H9 (cell line): Measurements from ENCODE around the gene KIR3DL2. TPM values are rescaled to one million over a fixed set of nuclear protein-coding genes. Genes with fewer than 3 reads are reported as not detected.
A peak's percentile ranks its signal among the peaks of the same experiment; 100 is the strongest.

Experiments used
- DNase-seq: peaks from one replicate; pipeline ENCODE4 v3.0.0-alpha.2; 2017
- H2AFZ ChIP-seq: one replicate; pipeline ENCODE4 v1.6.1; 2013; ENCODE audit warnings: mild to moderate bottlenecking, low read length, control low read depth, moderate library complexity
- H2AK5ac ChIP-seq: 2 replicates; pipeline ENCODE4 v1.6.1; 2013; ENCODE audit warnings: low read length, control low read depth, mixed read lengths; ENCODE audit not compliant: insufficient read length
- H2BK120ac ChIP-seq: one replicate; pipeline ENCODE4 v1.6.1; 2013; ENCODE audit warnings: low read depth, mild to moderate bottlenecking, low read length, control low read depth, inconsistent platforms; ENCODE audit not compliant: poor library complexity, severe bottlenecking
- H2BK12ac ChIP-seq: 2 replicates; pipeline ENCODE4 v1.6.1; 2013; ENCODE audit warnings: low read length, control low read depth, mixed read lengths, low read depth; ENCODE audit not compliant: insufficient read length
- H2BK15ac ChIP-seq: 2 replicates; pipeline ENCODE4 v1.6.1; 2013; ENCODE audit warnings: low read depth, low read length, control low read depth
- H2BK20ac ChIP-seq: one replicate; pipeline ENCODE4 v1.6.1; 2013; ENCODE audit warnings: low read depth, mild to moderate bottlenecking, low read length, control low read depth, inconsistent platforms; ENCODE audit not compliant: poor library complexity, severe bottlenecking
- H2BK5ac ChIP-seq: 2 replicates; pipeline ENCODE4 v1.6.1; 2013; ENCODE audit warnings: low read length, control low read depth, mixed read lengths; ENCODE audit not compliant: insufficient read length
- H3K14ac ChIP-seq: 2 replicates; pipeline ENCODE4 v1.6.1; 2013; ENCODE audit warnings: low read length, control low read depth; ENCODE audit not compliant: insufficient read depth
- H3K18ac ChIP-seq: 2 replicates; pipeline ENCODE4 v1.6.1; 2013; ENCODE audit warnings: low read depth, mild to moderate bottlenecking, mixed read lengths, low read length, control low read depth; ENCODE audit not compliant: insufficient read length
- H3K23ac ChIP-seq: 2 replicates; pipeline ENCODE4 v1.6.1; 2013; ENCODE audit warnings: low read length, control low read depth, mixed read lengths, low read depth; ENCODE audit not compliant: insufficient read length
- H3K23me2 ChIP-seq: 2 replicates; pipeline ENCODE4 v1.6.1; 2013; ENCODE audit warnings: low read depth, mild to moderate bottlenecking, mixed read lengths, low read length, control low read depth; ENCODE audit not compliant: insufficient read length, poor library complexity, severe bottlenecking
- H3K27ac ChIP-seq: 2 replicates; pipeline ENCODE4 v1.5.1; 2013; ENCODE audit warnings: low read length, control low read depth, mixed read lengths, low read depth; ENCODE audit not compliant: insufficient read length
- H3K27me3 ChIP-seq: 2 replicates; pipeline ENCODE4 v1.6.1; 2013; ENCODE audit warnings: low read length, control low read depth, inconsistent platforms; ENCODE audit not compliant: insufficient read depth
- H3K4ac ChIP-seq: 2 replicates; pipeline ENCODE4 v1.6.1; 2013; ENCODE audit warnings: low read depth, mild to moderate bottlenecking, control low read depth, inconsistent platforms, low read length, moderate library complexity
- H3K4me1 ChIP-seq: 2 replicates; pipeline ENCODE4 v1.6.1; 2013; ENCODE audit warnings: low read length, control low read depth, inconsistent platforms; ENCODE audit not compliant: insufficient read depth
- H3K4me2 ChIP-seq: 2 replicates; pipeline ENCODE4 v1.6.1; 2013; ENCODE audit warnings: low read length, control low read depth, mixed read lengths; ENCODE audit not compliant: insufficient read length, insufficient read depth
- H3K56ac ChIP-seq: 2 replicates; pipeline ENCODE4 v1.6.1; 2013; ENCODE audit warnings: low read depth, mild to moderate bottlenecking, mixed read lengths, low read length, control low read depth; ENCODE audit not compliant: insufficient read length
- H3K79me1 ChIP-seq: 2 replicates; pipeline ENCODE4 v1.6.1; 2013; ENCODE audit warnings: low read depth, mild to moderate bottlenecking, moderate library complexity, low read length, control low read depth, inconsistent platforms; ENCODE audit not compliant: insufficient read depth, poor library complexity, severe bottlenecking
- H3K79me2 ChIP-seq: 2 replicates; pipeline ENCODE4 v1.6.1; 2013; ENCODE audit warnings: low read length, control low read depth, inconsistent platforms; ENCODE audit not compliant: insufficient read depth
- H3K9ac ChIP-seq: 2 replicates; pipeline ENCODE4 v1.6.1; 2013; ENCODE audit warnings: low read length, control low read depth, mixed read lengths; ENCODE audit not compliant: insufficient read length; ENCODE audit errors: extremely low read depth
- H3K9me3 ChIP-seq: one replicate; pipeline ENCODE4 v1.6.1; 2013; ENCODE audit warnings: low read depth, low read length, inconsistent platforms; ENCODE audit not compliant: control insufficient read depth
- H3T11ph ChIP-seq: one replicate; pipeline ENCODE4 v1.6.1; 2013; ENCODE audit warnings: mild to moderate bottlenecking, low read length, control low read depth, inconsistent platforms
- H4K20me1 ChIP-seq: one replicate; pipeline ENCODE4 v1.6.1; 2013; ENCODE audit not compliant: control insufficient read depth, insufficient read length, insufficient read depth
- H4K5ac ChIP-seq: 2 replicates; pipeline ENCODE4 v1.6.1; 2013; ENCODE audit warnings: low read depth, mild to moderate bottlenecking, mixed read lengths, low read length, control low read depth; ENCODE audit not compliant: insufficient read length
- H4K8ac ChIP-seq: replicated peaks from 2 replicates; pipeline ENCODE4 v1.6.1; 2013; ENCODE audit warnings: low read length, control low read depth, mixed read lengths, low read depth; ENCODE audit not compliant: insufficient read length
- H4K91ac ChIP-seq: 2 replicates; pipeline ENCODE4 v1.6.1; 2013; ENCODE audit warnings: low read depth, mild to moderate bottlenecking, moderate library complexity, mixed read lengths, low read length, control low read depth; ENCODE audit not compliant: insufficient read length
- H3K27ac Mint-ChIP-seq, 3 experiments: 2 replicates in 2 of 3; 3 replicates in 1 of 3; pipeline ENCODE4 v1.8.0; 2020 to 2021; ENCODE audit warnings: mixed read lengths in 3 of 3, mild to moderate bottlenecking in 1 of 3, moderate library complexity in 1 of 3
- H3K27me3 Mint-ChIP-seq: 2 replicates; pipeline ENCODE4 v1.8.0; 2021; ENCODE audit warnings: low read depth, mild to moderate bottlenecking, moderate library complexity, mixed read lengths
- H3K36me3 Mint-ChIP-seq, 3 experiments: 2 replicates in 2 of 3; 3 replicates in 1 of 3; pipeline ENCODE4 v1.8.0; 2020 to 2021; ENCODE audit warnings: low read depth in 3 of 3, mixed read lengths in 3 of 3; ENCODE audit not compliant: insufficient read depth in 1 of 3
- H3K4me1 Mint-ChIP-seq, 2 experiments: 2 replicates each; pipeline ENCODE4 v1.8.0; 2020; ENCODE audit warnings: mixed read lengths in 2 of 2
- H3K4me3 Mint-ChIP-seq, 2 experiments: 2 replicates in 1 of 2; 3 replicates in 1 of 2; pipeline ENCODE4 v1.8.0; 2020 to 2021; ENCODE audit warnings: mild to moderate bottlenecking in 2 of 2, mixed read lengths in 2 of 2, moderate library complexity in 1 of 2
- H3K9me3 Mint-ChIP-seq, 2 experiments: 2 replicates in 1 of 2; 3 replicates in 1 of 2; pipeline ENCODE4 v1.8.0; 2020; ENCODE audit warnings: mild to moderate bottlenecking in 2 of 2, mixed read lengths in 2 of 2, moderate library complexity in 1 of 2
- CTCF ChIP-seq: fragments of 200-600 bp; sonication (generic); conservative IDR thresholded peaks from 3 replicates; pipeline ENCODE4 v1.8.0; 2021; ENCODE audit warnings: antibody characterized with exemption, mild to moderate bottlenecking
- WGBS: extraction: QIAGEN DNeasy Blood & Tissue Kit; methylation state at CpG from one replicate; pipeline ENCODE4 v1.1.7; 2013; ENCODE audit warnings: missing lambda C conversion rate, low lambda C conversion rate, mixed read lengths; ENCODE audit not compliant: insufficient read length; ENCODE audit errors: extremely low coverage; 5-methylcytosine and 5-hydroxymethylcytosine counted together
- total RNA-seq: library from RNA; stranded (reverse); gene quantifications from 2 replicates; pipeline ENCODE4 v1.2.1, GENCODE V29; 2021

Gene KIR3DL2
- total RNA-seq, 1 experiment from 2014 or later = not detected

- H3K9me3 ChIP-seq = no peaks in the 10 kb centered on the region
- no peak overlapping the region for H3K4ac ChIP-seq
- no peak overlapping the region for H4K8ac ChIP-seq
- H3K4me1 ChIP-seq = no peaks in the 10 kb centered on the region
- H4K20me1 ChIP-seq = no peaks in the 10 kb centered on the region
- no peaks in the 10 kb centered on the region for H3K23me2 ChIP-seq
- no peak overlapping the region for H3T11ph ChIP-seq
- TF ChIP-seq CTCF = no peak
- H3K56ac ChIP-seq = no peak overlapping the region
- no peak overlapping the region for H2BK5ac ChIP-seq
- no peaks in the 10 kb centered on the region for H3K79me1 ChIP-seq
- no peak overlapping the region for H2AK5ac ChIP-seq
- Mint-ChIP-seq H3K27me3 (peaks cover 37% of the 10 kb centered on the region), H3K4me3 (no peak overlapping the region), H3K9me3 (peaks cover 39 to 88% of the 10 kb centered on the region in 2 experiments), H3K4me1 (peaks cover 0 to 8% of the 10 kb centered on the region in 2 experiments; a peak in 2 of 4 replicates), H3K36me3 (peaks cover 0 to 10% (median 0%) of the 10 kb centered on the region in 3 experiments; a peak in 3 of 7 replicates), H3K27ac (no peak overlapping the region)
- no peak overlapping the region for H2BK15ac ChIP-seq
- no peak overlapping the region for H3K18ac ChIP-seq
- H3K27ac ChIP-seq = peak overlapping the region; percentile 33
- no peaks in the 10 kb centered on the region for H3K27me3 ChIP-seq
- H3K9ac ChIP-seq = no peak overlapping the region
- H3K14ac ChIP-seq = no peak overlapping the region
- H2AFZ ChIP-seq = no peak overlapping the region
- H2BK20ac ChIP-seq = no peak overlapping the region
- no peak overlapping the region for H2BK120ac ChIP-seq
- H2BK12ac ChIP-seq = no peak overlapping the region
- WGBS = no CpG with 5 or more reads among the region's 2 CpGs
- H4K5ac ChIP-seq = no peak overlapping the region
- no peak for DNase-seq
- H4K91ac ChIP-seq = no peak overlapping the region
- no peak overlapping the region for H3K23ac ChIP-seq
- no peaks in the 10 kb centered on the region for H3K79me2 ChIP-seq
- no peak overlapping the region for H3K4me2 ChIP-seq
Measured at GRCh38 chr19:54875506-54875905, 25.3 kb downstream of the KIR3DL2 start.
